GM18517 (cell line): ENCODE results near the gene RELN.
"Not testable (repeated sequence)": the region's sequence is repeated elsewhere in the genome, so short reads cannot be mapped to it uniquely, and the experiment has no call there.

Source experiments
- ATAC-seq: cut with Tn5 transposase; IDR thresholded peaks from one replicate; pipeline ENCODE4 v1.9.1; 2021; ENCODE audit warnings: mild to moderate bottlenecking, moderate library complexity; ENCODE audit not compliant: unreplicated experiment

The RELN gene

DNA sequence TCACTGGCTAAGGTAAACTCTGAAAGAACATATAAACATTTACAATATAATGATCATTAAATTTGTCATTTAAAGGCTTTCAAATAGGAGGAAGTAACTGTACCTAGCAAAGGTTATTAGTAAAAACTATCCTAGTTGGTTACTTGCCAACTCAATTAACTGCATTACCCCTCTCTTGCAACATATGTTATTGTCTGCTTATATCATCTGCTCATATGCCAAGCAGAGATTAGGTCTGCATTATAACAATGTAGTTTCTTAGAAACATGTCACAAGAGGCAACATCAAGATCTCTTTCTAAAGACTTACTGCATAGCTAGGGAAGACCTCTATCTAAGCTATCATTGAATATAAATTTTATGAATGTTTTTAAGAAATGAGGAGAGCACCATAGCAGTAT lies 132.5 kb downstream of the RELN start:
- ATAC-seq, result no peak

GRCh38 chr7:103855671-103856070 lies 133.8 kb downstream of the RELN start:
- no peak for ATAC-seq

- no peak for ATAC-seq
These were observed 134.8 kb downstream of the RELN start for GRCh38 chr7:103854611-103855010.

- no peak for ATAC-seq
These were observed 138.1 kb downstream of the RELN start for GRCh38 chr7:103851357-103851756.

GRCh38 chr7:103843689-103844480 lies 145.6 kb downstream of the RELN start:
- no peak for ATAC-seq

GRCh38 chr7:103833401-103833800 lies 156.1 kb downstream of the RELN start:
- ATAC-seq, result no peak

DNA sequence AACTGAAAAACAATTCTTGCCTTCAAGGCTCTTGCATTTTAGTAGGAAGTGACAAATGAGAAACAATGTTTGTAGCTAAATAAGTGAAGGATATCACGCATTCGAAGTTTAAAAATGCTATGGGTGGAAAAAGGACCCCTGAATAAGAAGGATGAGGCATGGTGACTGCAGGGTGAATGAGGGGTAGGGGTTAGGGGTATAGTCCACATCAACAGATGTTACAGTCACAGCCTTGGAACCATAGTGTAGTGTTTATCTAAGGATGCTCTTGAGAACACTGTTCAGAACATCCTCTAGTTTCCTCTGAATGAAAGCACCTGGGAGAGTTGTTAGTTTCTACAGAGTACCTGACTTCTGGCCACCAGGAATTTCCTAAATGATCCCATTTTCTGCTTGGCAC lies 157.0 kb downstream of the RELN start:
- no peak for ATAC-seq

DNA sequence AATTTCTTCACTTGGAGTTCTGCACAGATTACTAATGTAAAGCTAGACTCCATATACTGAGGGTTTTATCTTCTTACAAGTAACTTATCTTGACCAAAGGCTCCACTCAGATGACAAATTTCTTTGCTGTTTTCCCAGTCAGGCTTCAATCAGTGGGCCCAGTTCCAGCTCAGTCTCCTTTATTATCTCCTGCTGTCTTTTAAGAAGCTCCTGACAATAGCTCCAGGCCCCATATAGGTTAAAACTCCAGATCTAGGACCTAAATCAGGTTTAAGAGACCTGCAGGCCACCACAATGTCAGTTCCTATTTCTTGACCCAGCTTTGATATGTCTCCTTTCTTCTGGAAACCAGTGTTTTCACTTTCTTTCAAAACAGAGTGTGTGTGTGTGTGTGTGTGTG lies 165.2 kb downstream of the RELN start:
- ATAC-seq, result no peak

DNA sequence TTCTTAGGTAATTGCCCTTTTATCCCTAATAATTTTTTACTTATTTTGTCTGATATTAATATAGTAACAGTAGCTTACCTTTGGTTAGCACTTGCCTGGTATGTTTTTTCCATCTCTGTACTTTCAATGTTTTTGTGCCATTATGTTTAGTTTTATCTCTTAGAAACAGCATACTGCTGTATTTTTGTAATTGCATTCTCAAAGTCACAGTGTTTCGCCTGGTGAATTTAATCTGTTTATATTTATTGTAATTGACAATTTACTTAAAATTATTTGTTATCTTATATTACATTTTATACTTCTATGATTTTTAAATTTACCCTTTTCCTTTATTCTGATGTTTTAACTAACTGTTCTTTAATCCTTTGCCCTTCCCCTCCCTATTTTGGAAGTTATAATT lies 166.4 kb downstream of the RELN start:
- ATAC-seq, result no peak

GRCh38 chr7:103821092-103821491 lies 168.4 kb downstream of the RELN start:
- no peak for ATAC-seq

DNA sequence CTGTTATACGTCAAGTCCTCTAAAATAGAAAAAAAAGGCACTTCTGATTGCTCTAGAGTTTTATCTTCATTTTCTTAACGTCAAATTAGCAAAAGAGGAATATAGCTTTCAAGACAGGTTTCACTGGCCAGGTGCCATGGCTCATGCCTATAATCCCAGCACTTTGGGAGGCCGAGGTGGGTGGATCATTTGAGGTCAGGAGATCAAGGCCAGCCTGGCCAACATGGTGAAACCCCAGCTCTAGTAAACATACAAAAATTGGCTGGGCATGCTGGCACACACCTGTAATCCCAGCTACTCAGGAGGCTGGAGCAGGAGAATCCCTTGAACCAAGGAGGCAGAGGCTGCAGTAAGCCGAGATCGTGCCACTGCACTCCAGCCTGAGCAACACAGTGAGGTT lies 173.5 kb downstream of the RELN start:
- not testable (repeated sequence) for ATAC-seq

DNA sequence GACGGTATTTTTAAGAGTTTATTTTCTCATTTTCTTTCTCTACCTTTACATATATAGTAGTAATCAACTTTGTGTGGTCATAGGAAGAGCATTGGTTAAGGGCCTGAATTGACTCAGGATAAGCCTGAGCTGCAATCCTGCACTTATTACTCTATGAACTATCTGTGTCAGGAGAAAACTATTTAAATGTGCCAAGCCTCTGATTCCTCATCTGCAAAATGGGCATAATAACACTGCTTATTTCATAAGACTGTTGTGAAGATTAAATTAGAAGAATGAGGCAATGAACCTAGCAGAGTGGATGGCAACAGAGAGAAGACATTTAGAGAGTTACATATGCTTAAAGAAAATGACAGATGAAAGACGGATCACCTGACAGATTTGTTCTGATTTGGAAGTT lies 175.5 kb downstream of the RELN start:
- no peak for ATAC-seq

DNA sequence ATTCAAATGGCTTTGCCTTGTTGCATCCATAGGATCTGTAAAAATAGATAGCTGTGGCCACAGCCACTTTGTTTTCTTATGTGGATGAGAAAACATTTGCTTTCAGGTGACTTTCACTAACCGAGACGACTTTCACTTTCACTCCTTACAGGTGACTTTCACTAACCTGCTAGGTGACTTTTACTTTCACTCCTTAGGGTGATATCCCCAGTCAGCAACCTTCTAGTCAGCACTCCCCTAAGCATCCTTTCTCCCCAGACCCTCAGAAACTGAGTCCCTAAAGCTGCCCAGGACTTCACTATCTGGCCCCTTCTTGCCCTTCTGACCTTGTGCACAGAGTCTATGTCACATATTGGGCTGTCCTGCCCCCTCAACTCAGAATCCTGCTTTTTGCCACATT lies 177.5 kb downstream of the RELN start:
- ATAC-seq, result no peak

- no peak for ATAC-seq
These were observed 178.2 kb downstream of the RELN start for GRCh38 chr7:103811290-103811689.

- ATAC-seq, result no peak
These were observed 179.2 kb downstream of the RELN start for GRCh38 chr7:103810112-103810744.

DNA sequence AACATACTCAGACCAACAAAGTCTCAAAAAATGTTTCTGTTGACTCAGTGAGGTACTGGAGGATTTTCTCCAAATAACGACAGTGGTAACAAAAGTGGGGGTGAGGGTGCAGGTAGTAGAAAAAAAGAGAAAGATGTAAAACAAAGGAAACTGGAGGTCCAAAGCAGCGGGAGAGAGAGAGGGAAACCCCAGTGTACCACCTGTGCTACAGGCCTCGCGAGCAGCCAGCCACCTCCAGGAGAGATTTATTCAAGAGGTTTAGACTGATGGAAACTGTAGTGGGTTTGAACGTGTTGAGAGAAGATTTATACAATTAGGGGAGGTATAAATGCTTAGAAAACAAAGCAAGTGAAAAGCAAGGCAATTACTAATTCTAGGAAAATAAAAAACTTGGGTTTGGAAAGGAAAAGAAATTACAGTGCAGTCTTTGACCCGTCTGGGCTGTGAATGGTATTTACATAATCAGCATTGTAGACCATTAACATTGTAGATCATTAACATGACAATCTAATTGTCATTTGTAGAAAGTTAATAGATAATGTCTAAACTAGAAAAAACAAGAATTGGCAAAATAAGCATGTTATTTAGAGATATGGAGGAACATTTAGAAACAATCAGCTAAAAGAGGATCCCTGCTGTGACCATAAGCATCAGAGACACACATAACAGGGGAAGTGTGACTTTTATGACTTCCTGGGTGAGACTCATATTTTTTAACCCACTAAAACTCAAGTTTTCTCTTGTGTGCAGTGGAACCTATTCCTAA lies 180.0 kb downstream of the RELN start:
- no peak for ATAC-seq

GRCh38 chr7:103805346-103805745 lies 184.1 kb downstream of the RELN start:
- no peak for ATAC-seq

- no peak for ATAC-seq
These were observed 185.8 kb downstream of the RELN start for GRCh38 chr7:103803631-103804030.

DNA sequence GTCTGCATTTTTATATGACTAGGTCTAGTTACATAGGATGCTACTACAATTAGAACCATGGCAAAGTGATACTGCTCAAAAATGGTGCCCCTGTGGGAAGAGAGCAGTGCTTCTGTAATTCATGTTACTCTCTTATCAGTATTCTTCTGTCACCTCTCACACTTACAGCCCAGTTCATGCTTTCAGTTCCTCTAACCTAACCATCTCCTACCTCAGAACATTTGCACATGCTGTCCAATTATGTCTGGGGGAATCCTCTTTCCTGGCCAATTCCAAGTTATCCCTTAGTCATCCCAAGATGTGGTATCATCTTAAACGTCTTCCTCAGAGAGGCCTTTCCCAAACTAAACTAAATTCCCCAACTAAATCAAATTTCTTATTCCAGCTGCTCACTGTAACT lies 190.2 kb downstream of the RELN start:
- no peak for ATAC-seq

DNA sequence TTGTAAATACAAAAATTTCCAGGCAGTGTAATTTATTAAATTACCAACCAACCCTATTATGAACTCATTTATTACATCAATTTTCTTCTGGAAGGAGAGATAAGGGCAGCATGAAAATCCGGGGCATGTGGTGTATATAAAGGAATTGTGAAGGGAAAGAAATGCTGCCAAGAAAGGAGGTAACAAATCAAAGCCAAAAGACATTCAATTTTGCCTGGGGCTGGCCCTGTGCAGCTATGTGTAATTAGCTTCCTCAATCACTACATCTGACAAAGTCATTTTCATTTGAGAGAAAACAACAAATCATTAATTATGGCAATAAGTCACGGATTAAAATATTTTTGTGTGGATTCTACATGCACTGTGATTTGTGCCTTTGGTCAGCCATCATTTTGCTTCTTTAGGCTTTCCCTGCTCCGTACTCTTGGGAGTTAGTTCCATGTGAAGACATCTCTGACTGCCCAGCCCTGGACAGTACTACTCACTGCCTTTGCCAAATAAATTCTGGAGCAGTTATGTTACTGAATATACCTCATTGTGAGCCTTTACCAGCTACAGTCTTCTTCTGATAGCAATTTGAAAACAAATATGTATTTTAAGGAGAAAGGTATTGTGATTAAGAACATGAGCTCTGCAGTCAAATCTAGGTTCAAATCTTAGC lies 191.7 kb downstream of the RELN start:
- ATAC-seq, result no peak

DNA sequence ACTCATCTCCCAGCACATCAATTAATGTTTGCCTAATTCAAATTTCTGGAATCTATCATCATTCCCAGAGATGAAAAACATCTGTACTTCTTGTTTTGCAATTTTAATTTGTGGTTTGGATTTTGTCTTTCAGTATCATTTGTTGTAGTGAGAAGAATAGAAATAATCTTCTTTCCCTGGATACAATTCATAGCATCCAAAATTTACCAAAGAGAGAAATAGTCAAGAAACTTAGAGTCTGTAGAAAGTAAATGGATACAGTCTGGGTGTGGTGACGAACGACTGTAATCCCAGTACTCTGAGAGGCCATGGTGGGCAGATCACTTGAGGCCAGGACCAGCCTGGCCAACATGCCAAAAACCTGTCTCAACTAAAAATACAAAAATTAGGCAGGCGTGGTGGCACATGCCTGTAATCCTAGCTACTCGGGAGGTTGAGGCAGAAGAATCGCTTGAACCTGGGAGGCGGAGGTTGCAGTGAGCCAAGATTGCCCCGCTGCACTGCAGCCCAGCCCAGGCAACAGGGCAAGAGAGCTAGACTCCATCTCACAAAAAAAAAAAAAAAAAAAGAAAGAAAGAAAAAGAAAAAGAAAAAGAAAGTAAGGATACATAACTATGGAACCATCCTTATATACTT lies 193.0 kb downstream of the RELN start:
- ATAC-seq, result no peak
